Nephron progenitor cell (in vitro differentiated cells): ENCODE results near the gene ZCCHC12.

Experiments used
- DNase-seq: peaks from one replicate; pipeline ENCODE4 v3.0.0; 2021
- H3K27ac Mint-ChIP-seq: 2 replicates; pipeline ENCODE4 v1.8.0; 2021; ENCODE audit warnings: mild to moderate bottlenecking, moderate library complexity, mixed read lengths
- H3K27me3 Mint-ChIP-seq: 2 replicates; pipeline ENCODE4 v1.8.0; 2021; ENCODE audit warnings: mild to moderate bottlenecking, low read depth, mixed read lengths; ENCODE audit not compliant: poor library complexity
- H3K36me3 Mint-ChIP-seq: 2 replicates; pipeline ENCODE4 v1.8.0; 2021; ENCODE audit warnings: low read depth, mixed read lengths
- H3K4me1 Mint-ChIP-seq: 2 replicates; pipeline ENCODE4 v1.8.0; 2021; ENCODE audit warnings: mixed read lengths
- H3K4me3 Mint-ChIP-seq: 2 replicates; pipeline ENCODE4 v1.8.0; 2021; ENCODE audit warnings: mild to moderate bottlenecking, moderate library complexity, mixed read lengths
- H3K9me3 Mint-ChIP-seq: 2 replicates; pipeline ENCODE4 v1.8.0; 2021; ENCODE audit warnings: mild to moderate bottlenecking, moderate library complexity, mixed read lengths
- CTCF ChIP-seq: fragments of 200-600 bp; sonication (generic); IDR thresholded peaks from 2 replicates; pipeline ENCODE4 v1.5.0; 2021; ENCODE audit warnings: antibody characterized with exemption

ZCCHC12 gene

GRCh38 chrX:118862979-118863378, 39.4 kb downstream of the ZCCHC12 start:
- Mint-ChIP-seq H3K36me3 (peaks cover 8% of the 10 kb centered on the region), H3K9me3 (peaks cover 32% of the 10 kb centered on the region), H3K27ac (peak overlapping the region; percentile 4), H3K4me1 (peaks cover 10% of the 10 kb centered on the region), H3K4me3 (no peak overlapping the region), H3K27me3 (no peaks in the 10 kb centered on the region)
- no peak for TF ChIP-seq CTCF
- DNase-seq, result no peak

- Mint-ChIP-seq H3K4me3 (no peak overlapping the region), H3K36me3 (peaks cover 8% of the 10 kb centered on the region), H3K27ac (no peak overlapping the region), H3K4me1 (peaks cover 10% of the 10 kb centered on the region), H3K9me3 (peaks cover 31% of the 10 kb centered on the region), H3K27me3 (no peaks in the 10 kb centered on the region)
- TF ChIP-seq CTCF, result no peak
- DNase-seq, result no peak
These were observed 40.5 kb downstream of the ZCCHC12 start for GRCh38 chrX:118864063-118864635.

- H3K27ac Mint-ChIP-seq, result no peak overlapping the region
- H3K27me3 Mint-ChIP-seq, result no peaks in the 10 kb centered on the region
- DNase-seq, result no peak
- H3K36me3 Mint-ChIP-seq, result peaks cover under 1% of the 10 kb centered on the region
- H3K9me3 Mint-ChIP-seq, result peaks cover 21% of the 10 kb centered on the region
- no peak for TF ChIP-seq CTCF
- peaks cover 10% of the 10 kb centered on the region for H3K4me1 Mint-ChIP-seq
- no peak overlapping the region for H3K4me3 Mint-ChIP-seq
These were observed 41.6 kb downstream of the ZCCHC12 start for GRCh38 chrX:118865231-118865630.

GRCh38 chrX:118867251-118867650, 43.6 kb downstream of the ZCCHC12 start:
- Mint-ChIP-seq H3K27ac (no peak overlapping the region), H3K4me1 (peaks cover 18% of the 10 kb centered on the region), H3K9me3 (peaks cover 20% of the 10 kb centered on the region), H3K36me3 (no peaks in the 10 kb centered on the region), H3K4me3 (no peak overlapping the region), H3K27me3 (peaks cover 3% of the 10 kb centered on the region)
- no peak for TF ChIP-seq CTCF
- DNase-seq, result no peak

GRCh38 chrX:118872102-118872566, 48.5 kb downstream of the ZCCHC12 start:
- Mint-ChIP-seq H3K9me3 (peaks cover 33% of the 10 kb centered on the region), H3K4me3 (no peak overlapping the region), H3K4me1 (peaks cover 12% of the 10 kb centered on the region), H3K36me3 (no peaks in the 10 kb centered on the region), H3K27ac (peak overlapping the region; percentile 54), H3K27me3 (peaks cover 3% of the 10 kb centered on the region)
- DNase-seq, result no peak
- no peak for TF ChIP-seq CTCF
